Stimulated activated effector memory CD8-positive, alpha-beta T cell treated with anti-CD3 and anti-CD28 coated beads, Interleukin-12 subunit alpha, Interleukin-12 subunit beta, amount 100 ng/mL, for 72 hours (primary cell): ENCODE measurements around the gene HOXA7.

Source experiments
- ATAC-seq: fragments of 150-1000 bp; cut with Tn5 transposase; 2 replicates; pipeline ENCODE4 v1.10.0; 2021
- DNase-seq, 2 donors: peaks; one replicate each; pipeline ENCODE4 v3.0.0; 2021 to 2022; ENCODE audit warnings: low spot score in 2 of 2
- H3K27ac Mint-ChIP-seq: one replicate; pipeline ENCODE4 v1.8.0; 2022; ENCODE audit warnings: mild to moderate bottlenecking, mixed read lengths
- H3K36me3 Mint-ChIP-seq: one replicate; pipeline ENCODE4 v1.8.0; 2022; ENCODE audit warnings: mild to moderate bottlenecking, mixed read lengths
- H3K4me1 Mint-ChIP-seq: one replicate; pipeline ENCODE4 v1.8.0; 2022; ENCODE audit warnings: mixed read lengths
- H3K4me3 Mint-ChIP-seq: one replicate; pipeline ENCODE4 v1.8.0; 2022; ENCODE audit warnings: mild to moderate bottlenecking, mixed read lengths
- H3K9me3 Mint-ChIP-seq: one replicate; pipeline ENCODE4 v1.8.0; 2022; ENCODE audit warnings: mixed read lengths

Gene HOXA7

GRCh38 chr7:27145165-27145913 is 11.1 kb downstream of the HOXA7 start:
- Mint-ChIP-seq H3K36me3 (no peaks in the 10 kb centered on the region), H3K27ac (no peak overlapping the region), H3K4me3 (no peak overlapping the region), H3K9me3 (no peaks in the 10 kb centered on the region), H3K4me1 (peaks cover 8% of the 10 kb centered on the region)
- DNase-seq (no peak), ATAC-seq (no peak)

GRCh38 chr7:27144781-27145164 is 11.7 kb downstream of the HOXA7 start:
- no peak for DNase-seq
- H3K36me3 Mint-ChIP-seq, result no peaks in the 10 kb centered on the region
- no peak overlapping the region for H3K27ac Mint-ChIP-seq
- no peak for ATAC-seq
- no peaks in the 10 kb centered on the region for H3K9me3 Mint-ChIP-seq
- H3K4me1 Mint-ChIP-seq, result peaks cover 6% of the 10 kb centered on the region
- H3K4me3 Mint-ChIP-seq, result no peak overlapping the region

DNA sequence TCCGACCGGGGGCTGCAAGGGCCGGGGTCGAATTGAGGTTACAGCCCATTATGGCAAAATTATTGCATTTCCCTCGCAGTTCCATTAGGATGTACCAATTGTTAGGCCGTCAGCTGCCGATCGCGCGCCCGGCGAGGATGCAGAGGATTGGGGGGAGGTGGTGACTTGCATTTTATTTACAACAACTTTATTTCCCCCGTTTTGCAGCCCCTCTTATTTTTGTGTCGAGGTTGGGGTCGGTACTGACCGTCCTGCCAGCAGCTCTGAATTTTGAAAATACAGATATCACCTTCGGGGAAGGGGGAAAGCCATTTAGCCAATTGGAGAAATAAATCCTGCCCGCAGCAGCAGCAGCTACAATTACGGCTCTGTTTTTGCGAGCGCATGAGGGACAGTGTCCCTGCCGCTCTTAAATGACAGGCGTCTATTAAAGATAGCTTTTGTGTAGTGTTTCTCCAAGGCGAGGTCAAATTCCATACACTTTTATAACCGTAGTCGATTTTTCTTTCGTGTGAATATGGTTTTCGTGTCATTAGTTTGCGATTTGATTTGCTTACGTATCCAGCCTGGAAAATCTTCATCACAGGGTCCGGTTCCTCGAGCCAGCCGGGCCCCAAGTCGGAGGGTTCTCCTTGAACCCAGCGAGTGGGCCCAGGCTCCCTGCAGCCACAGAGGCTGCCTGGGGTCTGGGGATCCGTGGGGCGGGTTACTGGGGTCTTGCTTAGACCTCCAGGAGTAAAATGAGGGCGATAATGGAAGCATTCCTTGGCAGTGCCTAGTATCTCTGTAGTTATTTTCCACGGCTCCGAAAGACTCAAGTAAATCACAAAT is 12.3 kb downstream of the HOXA7 start:
- Mint-ChIP-seq H3K36me3 (no peaks in the 10 kb centered on the region), H3K9me3 (no peaks in the 10 kb centered on the region), H3K4me3 (no peak overlapping the region), H3K4me1 (peaks cover 6% of the 10 kb centered on the region), H3K27ac (no peak overlapping the region)
- ATAC-seq, result no peak
- no peak for DNase-seq

- H3K4me3 Mint-ChIP-seq, result no peak within 1 kb of the TSS
- no peak within 1 kb of the TSS for H3K27ac Mint-ChIP-seq
- no peak for ATAC-seq
- H3K4me1 Mint-ChIP-seq, result peaks cover 5% of the 10 kb centered on the region
- no peaks in the 10 kb centered on the region for H3K9me3 Mint-ChIP-seq
- H3K36me3 Mint-ChIP-seq, result no peaks in the 10 kb centered on the region
- DNase-seq, result no peak
These were observed 13.2 kb downstream of the HOXA7 start, which contains the start of gene HOXA5 for GRCh38 chr7:27143023-27143949. HOXA5 (minus strand) TSS chr7:27143681; CDS start chr7:27143607, 74 bp downstream.

DNA sequence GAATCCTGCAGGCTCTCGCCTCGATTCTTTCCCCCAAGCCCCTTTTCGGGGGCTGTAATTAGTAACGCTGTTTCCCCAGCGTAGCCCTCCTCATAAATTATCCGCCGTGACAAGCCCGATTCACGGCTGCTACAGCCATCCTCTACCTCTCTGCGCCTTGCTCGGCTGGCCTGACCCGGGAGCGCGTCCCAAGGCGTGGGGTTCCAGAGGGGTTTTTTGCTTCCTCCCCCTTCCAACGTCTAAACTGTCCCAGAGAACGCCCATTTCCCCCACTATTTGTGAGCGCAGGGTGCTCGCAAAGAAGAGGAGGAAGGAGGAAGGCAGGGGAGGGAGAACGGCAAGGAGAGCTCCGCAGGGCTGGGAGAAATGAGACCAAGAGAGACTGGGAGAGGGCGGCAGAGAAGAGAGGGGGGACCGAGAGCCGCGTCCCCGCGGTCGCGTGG is 13.9 kb downstream of the HOXA7 start:
- ATAC-seq (no peak), DNase-seq (no peak)
- Mint-ChIP-seq H3K4me3 (no peak overlapping the region), H3K4me1 (no peaks in the 10 kb centered on the region), H3K27ac (no peak overlapping the region), H3K9me3 (no peaks in the 10 kb centered on the region), H3K36me3 (no peaks in the 10 kb centered on the region)

- H3K4me3 Mint-ChIP-seq, result no peak overlapping the region
These were observed 14.4 kb downstream of the HOXA7 start for GRCh38 chr7:27141923-27142579.

DNA sequence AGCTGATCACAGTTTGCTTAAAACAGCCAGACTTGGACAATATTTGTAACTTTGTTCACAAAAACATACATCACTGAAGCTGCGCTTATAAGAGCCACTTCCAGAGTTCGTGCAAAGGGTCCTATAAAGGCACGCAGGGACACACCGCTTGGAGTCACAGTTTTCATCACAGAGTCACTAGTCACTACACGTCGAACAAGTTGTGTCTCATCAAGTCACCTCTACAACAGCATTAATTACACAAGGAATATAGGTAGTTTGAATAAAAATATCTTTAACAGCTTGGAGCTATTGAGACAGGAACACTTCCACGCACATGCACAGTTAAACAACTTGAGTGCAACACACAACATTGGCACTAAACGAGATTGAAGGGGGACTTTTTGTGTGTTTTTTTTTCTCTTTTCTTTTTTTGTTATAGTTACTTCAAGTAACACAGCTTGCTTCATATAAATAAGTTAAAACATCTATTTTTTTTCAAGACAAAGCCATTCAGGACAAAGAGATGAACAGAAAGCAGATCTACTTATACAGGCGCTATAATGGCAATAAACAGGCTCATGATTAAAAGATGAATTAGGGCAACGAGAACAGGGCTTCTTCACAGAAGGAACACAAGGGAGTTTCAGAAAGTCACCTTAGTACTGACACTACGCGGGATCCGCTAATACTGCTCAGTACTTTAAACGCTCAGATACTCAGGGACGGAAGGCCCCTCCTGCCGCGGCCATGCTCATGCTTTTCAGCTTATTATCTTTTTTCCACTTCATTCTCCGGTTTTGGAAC is 15.1 kb downstream of the HOXA7 start:
- H3K9me3 Mint-ChIP-seq, result no peaks in the 10 kb centered on the region
- no peak overlapping the region for H3K27ac Mint-ChIP-seq
- no peak for DNase-seq
- no peak overlapping the region for H3K4me3 Mint-ChIP-seq
- no peak for ATAC-seq
- H3K4me1 Mint-ChIP-seq, result peaks cover under 1% of the 10 kb centered on the region
- no peaks in the 10 kb centered on the region for H3K36me3 Mint-ChIP-seq

More at GRCh38 chr7:27141923-27142579, 14.4 kb downstream of the HOXA7 start:
- H3K27ac Mint-ChIP-seq, result no peak overlapping the region
- no peaks in the 10 kb centered on the region for H3K4me1 Mint-ChIP-seq
- DNase-seq, result no peak
- H3K9me3 Mint-ChIP-seq, result no peaks in the 10 kb centered on the region
- H3K36me3 Mint-ChIP-seq, result no peaks in the 10 kb centered on the region
- no peak for ATAC-seq

DNA sequence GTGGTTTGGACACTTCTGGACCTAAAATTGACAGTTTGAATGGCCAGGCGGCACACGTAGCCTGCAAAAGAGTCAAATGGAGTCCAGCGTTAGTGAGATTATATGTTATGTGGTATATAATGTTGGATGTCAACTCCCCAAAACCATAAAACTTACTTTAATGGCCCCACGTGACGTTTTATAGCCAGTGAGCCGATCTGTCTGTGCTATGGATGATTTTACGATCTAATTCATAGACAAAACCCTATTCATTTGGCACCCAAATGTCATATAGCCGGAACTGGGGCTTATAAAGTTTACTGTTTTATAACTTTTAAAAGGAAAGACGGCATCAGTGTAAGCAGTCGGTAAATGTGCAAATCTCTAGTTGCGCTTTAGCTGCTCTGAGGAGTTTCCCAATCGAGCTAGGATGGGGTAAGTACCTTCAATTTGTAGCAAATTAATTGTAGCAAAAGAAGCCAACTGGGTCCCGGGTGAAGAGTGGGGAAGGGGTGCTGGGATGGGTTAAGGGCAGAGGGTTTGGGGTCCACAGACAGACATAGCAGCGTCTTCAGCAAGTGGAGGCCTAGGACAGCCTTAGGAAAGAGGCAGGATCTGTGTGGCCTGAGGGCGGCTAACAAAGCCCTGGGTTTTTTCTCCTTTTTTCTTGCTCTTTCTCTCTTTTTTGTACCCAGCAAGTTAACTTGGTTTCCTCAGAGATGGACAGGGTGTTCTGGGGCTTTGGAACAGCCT is 16.2 kb downstream of the HOXA7 start:
- DNase-seq, result no peak
- no peak for ATAC-seq
- H3K9me3 Mint-ChIP-seq, result no peaks in the 10 kb centered on the region
- no peak overlapping the region for H3K4me3 Mint-ChIP-seq
- peaks cover 10% of the 10 kb centered on the region for H3K4me1 Mint-ChIP-seq
- no peaks in the 10 kb centered on the region for H3K36me3 Mint-ChIP-seq
- H3K27ac Mint-ChIP-seq, result no peak overlapping the region

- ATAC-seq, result no peak
- Mint-ChIP-seq H3K27ac (no peak overlapping the region), H3K4me3 (no peak overlapping the region), H3K4me1 (peaks cover 18% of the 10 kb centered on the region), H3K36me3 (no peaks in the 10 kb centered on the region), H3K9me3 (no peaks in the 10 kb centered on the region)
- DNase-seq, result no peak
These were observed 16.9 kb downstream of the HOXA7 start for GRCh38 chr7:27139334-27140125.

GRCh38 chr7:27138985-27139333 is 17.5 kb downstream of the HOXA7 start:
- H3K9me3 Mint-ChIP-seq, result no peaks in the 10 kb centered on the region
- no peaks in the 10 kb centered on the region for H3K36me3 Mint-ChIP-seq
- H3K27ac Mint-ChIP-seq, result no peak overlapping the region
- ATAC-seq (no peak), DNase-seq (no peak)
- H3K4me1 Mint-ChIP-seq, result peaks cover 23% of the 10 kb centered on the region
- H3K4me3 Mint-ChIP-seq, result no peak overlapping the region

DNA sequence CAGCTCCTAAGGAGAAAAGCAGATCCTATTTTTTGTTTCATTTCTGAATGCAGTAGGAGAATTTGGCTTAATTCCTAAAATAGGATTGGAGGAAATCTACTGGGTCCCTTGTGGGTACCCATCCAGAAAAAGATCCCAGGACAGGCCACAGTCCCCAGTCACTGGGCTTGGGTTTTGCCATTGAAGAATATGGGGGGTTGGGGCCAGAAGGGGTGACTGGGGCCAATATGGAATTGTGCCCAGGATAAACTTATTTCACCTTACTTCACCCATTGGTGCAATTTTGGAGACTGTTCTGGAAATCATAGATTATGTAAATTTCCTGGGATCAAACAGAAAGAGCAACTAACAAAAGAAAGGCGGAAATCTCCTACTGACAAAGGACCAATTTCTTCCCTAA is 18.0 kb downstream of the HOXA7 start:
- DNase-seq, result no peak
- peaks cover 25% of the 10 kb centered on the region for H3K4me1 Mint-ChIP-seq
- H3K4me3 Mint-ChIP-seq, result no peak overlapping the region
- ATAC-seq, result no peak
- no peak overlapping the region for H3K27ac Mint-ChIP-seq
- H3K36me3 Mint-ChIP-seq, result no peaks in the 10 kb centered on the region
- no peaks in the 10 kb centered on the region for H3K9me3 Mint-ChIP-seq

- H3K4me3 Mint-ChIP-seq, result no peak overlapping the region
- H3K4me1 Mint-ChIP-seq, result peaks cover 25% of the 10 kb centered on the region
- ATAC-seq (no peak), DNase-seq (no peak)
- H3K36me3 Mint-ChIP-seq, result no peaks in the 10 kb centered on the region
- H3K9me3 Mint-ChIP-seq, result no peaks in the 10 kb centered on the region
- no peak overlapping the region for H3K27ac Mint-ChIP-seq
These were observed 18.7 kb downstream of the HOXA7 start for GRCh38 chr7:27137640-27138315.

DNA sequence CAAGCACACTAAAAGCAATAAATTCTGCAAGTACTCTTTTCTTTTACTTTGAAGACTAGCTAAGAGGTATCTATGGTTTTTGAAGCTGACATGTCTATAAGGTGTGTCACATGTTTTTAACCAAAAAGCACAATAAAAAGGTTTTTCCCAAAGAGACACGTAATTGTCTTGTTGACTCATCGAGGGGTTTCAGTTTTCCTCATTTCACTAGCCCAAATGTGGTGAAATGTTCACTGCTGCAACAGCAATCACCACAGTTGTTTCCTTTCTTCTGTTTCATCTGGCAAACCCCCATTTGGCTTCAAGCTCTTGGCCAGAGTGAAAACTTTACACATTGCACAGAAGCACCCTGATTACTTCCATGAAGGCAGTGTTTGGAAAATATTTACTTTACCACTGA is 22.1 kb downstream of the HOXA7 start:
- Mint-ChIP-seq H3K9me3 (no peaks in the 10 kb centered on the region), H3K4me1 (peaks cover 25% of the 10 kb centered on the region), H3K36me3 (no peaks in the 10 kb centered on the region), H3K27ac (no peak overlapping the region), H3K4me3 (no peak overlapping the region)
- no peak for DNase-seq
- peak; percentile 75 for ATAC-seq
